GM19238 (cell line): ENCODE measurements around the gene ZNF831.

Source experiments
- DNase-seq: peaks from one replicate; pipeline ENCODE4 v3.0.0; 2011; ENCODE audit warnings: low spot score; ENCODE audit not compliant: insufficient read length

The ZNF831 gene

GRCh38 chr20:59214073-59214472 lies 50.5 kb downstream of the ZNF831 start:
- no peak for DNase-seq

GRCh38 chr20:59214606-59215547 lies 51.3 kb downstream of the ZNF831 start:
- DNase-seq: no peak

GRCh38 chr20:59217173-59217572 lies 53.6 kb downstream of the ZNF831 start:
- DNase-seq: no peak

- no peak for DNase-seq
Observed at GRCh38 chr20:59217794-59218280, 54.2 kb downstream of the ZNF831 start.

- no peak for DNase-seq
Observed at GRCh38 chr20:59219211-59219610, 55.6 kb downstream of the ZNF831 start.

- no peak for DNase-seq
Observed at GRCh38 chr20:59220161-59220560, 56.5 kb downstream of the ZNF831 start.

- DNase-seq: no peak
Observed at GRCh38 chr20:59221049-59221706, 57.6 kb downstream of the ZNF831 start.

GRCh38 chr20:59221707-59222252 lies 58.2 kb downstream of the ZNF831 start:
- no peak for DNase-seq

GRCh38 chr20:59222253-59223181 lies 58.9 kb downstream of the ZNF831 start:
- peak; percentile 73 for DNase-seq

GRCh38 chr20:59223182-59223601 lies 59.6 kb downstream of the ZNF831 start:
- DNase-seq: no peak

GRCh38 chr20:59223750-59224149 lies 60.1 kb downstream of the ZNF831 start:
- DNase-seq: no peak

- no peak for DNase-seq
Observed at GRCh38 chr20:59224236-59224635, 60.6 kb downstream of the ZNF831 start.

GRCh38 chr20:59230385-59230784 lies 66.8 kb downstream of the ZNF831 start:
- no peak for DNase-seq

- DNase-seq: no peak
Observed at GRCh38 chr20:59231124-59231804, 67.6 kb downstream of the ZNF831 start.

- no peak for DNase-seq
Observed at GRCh38 chr20:59232618-59233017, 69.0 kb downstream of the ZNF831 start.

- DNase-seq: no peak
Observed at GRCh38 chr20:59235226-59235625, 71.6 kb downstream of the ZNF831 start.

- DNase-seq: no peak
Observed at GRCh38 chr20:59240006-59240405, 76.4 kb downstream of the ZNF831 start.

GRCh38 chr20:59242714-59243626 lies 79.3 kb downstream of the ZNF831 start:
- no peak for DNase-seq

GRCh38 chr20:59246691-59247400 lies 83.2 kb downstream of the ZNF831 start:
- no peak for DNase-seq
